ENCODE data around the gene VOPP1. TPM values are rescaled to one million over a fixed set of nuclear protein-coding genes. Genes with fewer than 3 reads are reported as not detected.

Gene VOPP1
- total RNA-seq, 4 donors from 2014 or later: 15.7 to 24.9 (median 20.3) TPM

GRCh38 chr7:55569797-55570196, 2.5 kb downstream of the VOPP1 start:
- TF ChIP-seq POLR2A (IDR thresholded peaks at IDR 0.05): no peak
- no peak for TF ChIP-seq CTCF (IDR thresholded peaks at IDR 0.05)
- no peak for TF ChIP-seq POLR2AphosphoS5 (IDR thresholded peaks at IDR 0.05)
- TF ChIP-seq EP300 (IDR thresholded peaks at IDR 0.05): no peak
- Histone ChIP-seq H3K27me3 (no peaks in the 10 kb centered on the region), H3K9me3 (no peaks in the 10 kb centered on the region), H3K36me3 (no peaks in the 10 kb centered on the region), H3K27ac (no peak overlapping the region), H3K4me1 (peaks cover 57% of the 10 kb centered on the region), H3K4me3 (no peak overlapping the region)
- WGBS: 66% methylated on average over 4 of the region's 4 CpGs
- no peak for DNase-seq (ENCODE audit: low spot score in 2 of 2)

GRCh38 chr7:55569269-55569663, 3.0 kb downstream of the VOPP1 start:
- Histone ChIP-seq H3K27ac (no peak overlapping the region), H3K4me3 (no peak overlapping the region), H3K9me3 (no peaks in the 10 kb centered on the region), H3K4me1 (peaks cover 54% of the 10 kb centered on the region), H3K36me3 (no peaks in the 10 kb centered on the region), H3K27me3 (no peaks in the 10 kb centered on the region)
- no peak for DNase-seq (ENCODE audit: low spot score in 2 of 2)
- 62% methylated on average over 7 of the region's 7 CpGs for WGBS
- TF ChIP-seq POLR2AphosphoS5 (IDR thresholded peaks at IDR 0.05) (no peak), EP300 (IDR thresholded peaks at IDR 0.05) (no peak), CTCF (IDR thresholded peaks at IDR 0.05) (no peak), POLR2A (IDR thresholded peaks at IDR 0.05) (no peak)

GRCh38 chr7:55568613-55569268, 3.6 kb downstream of the VOPP1 start:
- 42% methylated on average over 3 of the region's 4 CpGs for WGBS
- no peak for TF ChIP-seq EP300 (IDR thresholded peaks at IDR 0.05)
- no peak for TF ChIP-seq CTCF (IDR thresholded peaks at IDR 0.05)
- no peak for TF ChIP-seq POLR2A (IDR thresholded peaks at IDR 0.05)
- TF ChIP-seq POLR2AphosphoS5 (IDR thresholded peaks at IDR 0.05): no peak
- H3K4me1 ChIP-seq: peaks cover 50% of the 10 kb centered on the region
- DNase-seq (ENCODE audit: low spot score in 2 of 2): no peak
- no peak overlapping the region for H3K27ac ChIP-seq
- no peak overlapping the region for H3K4me3 ChIP-seq
- H3K9me3 ChIP-seq: no peaks in the 10 kb centered on the region
- H3K27me3 ChIP-seq: no peaks in the 10 kb centered on the region
- no peaks in the 10 kb centered on the region for H3K36me3 ChIP-seq

- Histone ChIP-seq H3K9me3 (no peaks in the 10 kb centered on the region), H3K27me3 (no peaks in the 10 kb centered on the region), H3K36me3 (no peaks in the 10 kb centered on the region), H3K4me1 (peaks cover 41% of the 10 kb centered on the region), H3K4me3 (no peak overlapping the region), H3K27ac (no peak overlapping the region)
- WGBS: 48% methylated on average over 3 of the region's 3 CpGs
- TF ChIP-seq POLR2AphosphoS5 (IDR thresholded peaks at IDR 0.05): no peak
- TF ChIP-seq CTCF (IDR thresholded peaks at IDR 0.05): no peak
- no peak for TF ChIP-seq POLR2A (IDR thresholded peaks at IDR 0.05)
- no peak for TF ChIP-seq EP300 (IDR thresholded peaks at IDR 0.05)
- DNase-seq (ENCODE audit: low spot score in 2 of 2): no peak
These were observed 4.7 kb downstream of the VOPP1 start for GRCh38 chr7:55567571-55567970.

- 58% methylated on average over 3 of the region's 3 CpGs for WGBS
- no peaks in the 10 kb centered on the region for H3K9me3 ChIP-seq
- TF ChIP-seq POLR2AphosphoS5 (IDR thresholded peaks at IDR 0.05): no peak
- no peak for TF ChIP-seq POLR2A (IDR thresholded peaks at IDR 0.05)
- TF ChIP-seq CTCF (IDR thresholded peaks at IDR 0.05): no peak
- TF ChIP-seq EP300 (IDR thresholded peaks at IDR 0.05): no peak
- DNase-seq (ENCODE audit: low spot score in 2 of 2): no peak
- H3K4me3 ChIP-seq: no peak overlapping the region
- H3K36me3 ChIP-seq: no peaks in the 10 kb centered on the region
- no peak overlapping the region for H3K27ac ChIP-seq
- peaks cover 29% of the 10 kb centered on the region for H3K4me1 ChIP-seq
- H3K27me3 ChIP-seq: no peaks in the 10 kb centered on the region
These were observed 6.6 kb downstream of the VOPP1 start for GRCh38 chr7:55565681-55566080.

All from suprapubic skin (tissue), 4 donors.